ENCODE measurements around the gene RPL29.

DNA sequence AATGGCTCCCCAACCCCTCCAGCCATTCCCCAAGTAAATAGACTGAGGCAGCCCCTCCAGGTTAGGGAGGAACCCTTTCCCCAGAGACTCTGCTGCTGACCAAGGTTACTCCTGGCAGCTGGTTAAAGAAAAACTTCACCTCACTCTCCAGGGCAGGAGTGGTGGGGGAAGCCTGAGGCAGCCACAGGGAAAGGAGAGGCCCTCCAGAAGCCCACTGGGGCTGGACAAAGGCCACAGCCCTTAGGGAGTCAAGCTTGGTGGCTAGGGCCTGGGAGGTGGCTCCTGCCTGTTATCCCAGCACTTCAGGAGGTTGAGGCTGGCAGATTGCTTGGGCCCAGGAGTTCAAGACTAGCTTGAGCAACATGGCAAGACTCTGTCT lies 11.4 kb downstream of the RPL29 start:
- TF ChIP-seq, protein P1, sequence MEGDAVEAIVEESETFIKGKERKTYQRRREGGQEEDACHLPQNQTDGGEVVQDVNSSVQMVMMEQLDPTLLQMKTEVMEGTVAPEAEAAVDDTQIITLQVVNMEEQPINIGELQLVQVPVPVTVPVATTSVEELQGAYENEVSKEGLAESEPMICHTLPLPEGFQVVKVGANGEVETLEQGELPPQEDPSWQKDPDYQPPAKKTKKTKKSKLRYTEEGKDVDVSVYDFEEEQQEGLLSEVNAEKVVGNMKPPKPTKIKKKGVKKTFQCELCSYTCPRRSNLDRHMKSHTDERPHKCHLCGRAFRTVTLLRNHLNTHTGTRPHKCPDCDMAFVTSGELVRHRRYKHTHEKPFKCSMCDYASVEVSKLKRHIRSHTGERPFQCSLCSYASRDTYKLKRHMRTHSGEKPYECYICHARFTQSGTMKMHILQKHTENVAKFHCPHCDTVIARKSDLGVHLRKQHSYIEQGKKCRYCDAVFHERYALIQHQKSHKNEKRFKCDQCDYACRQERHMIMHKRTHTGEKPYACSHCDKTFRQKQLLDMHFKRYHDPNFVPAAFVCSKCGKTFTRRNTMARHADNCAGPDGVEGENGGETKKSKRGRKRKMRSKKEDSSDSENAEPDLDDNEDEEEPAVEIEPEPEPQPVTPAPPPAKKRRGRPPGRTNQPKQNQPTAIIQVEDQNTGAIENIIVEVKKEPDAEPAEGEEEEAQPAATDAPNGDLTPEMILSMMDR (IDR thresholded peaks at IDR 0.05) = no peak
- TF ChIP-seq POLR2A (IDR thresholded peaks at IDR 0.05) (no peak), POLR2AphosphoS5 (IDR thresholded peaks at IDR 0.05; ENCODE audit: insufficient read depth in 1 of 2, low read depth in 1 of 2) (no peak)
